Panc1 (cell line): Measurements from ENCODE around the gene ASNSD1. TPM values are rescaled to one million over a fixed set of nuclear protein-coding genes. Genes with fewer than 3 reads are reported as not detected.
A peak's percentile ranks its signal among the peaks of the same experiment; 100 is the strongest.

ENCODE experiments used
- ATAC-seq: fragments of 200-7000 bp; cut with Tn5 transposase; 2 replicates; pipeline ENCODE4 v1.9.1; 2020; ENCODE audit warnings: mild to moderate bottlenecking, moderate library complexity
- BruUV-seq: library from RNA; stranded (reverse); fragments of 400-500 nt; replicated peaks from 2 replicates; lab custom pipeline; 2021; lab: Mats Ljungman, UMichigan
- CTCF ChIA-PET: fragments of 300-600 bp; sonication (Branson Sonifier 250); formaldehyde crosslinking; loops from one replicate; lab custom pipeline; 2022; ENCODE audit warnings: antibody characterized with exemption; lab: Charles Lee
- POLR2A ChIA-PET: fragments of 300-600 bp; sonication (Branson Sonifier 250); formaldehyde crosslinking; loops from one replicate; lab custom pipeline; 2022; ENCODE audit warnings: antibody characterized with exemption; lab: Charles Lee
- DNase-seq: peaks from one replicate; pipeline ENCODE4 v3.0.0-alpha.2; 2010; ENCODE audit warnings: low read depth, low spot score
- H3K27ac ChIP-seq: 2 replicates; pipeline ENCODE4 v1.5.1; 2011; ENCODE audit warnings: mild to moderate bottlenecking, low read length, inconsistent platforms
- H3K27me3 ChIP-seq: fragments of 200-500 bp; sonication (Bioruptor generic); 2 replicates; pipeline ENCODE4 v1.6.0; 2014; ENCODE audit warnings: low read length, inconsistent platforms; ENCODE audit not compliant: control insufficient read depth, insufficient read depth
- H3K36me3 ChIP-seq: fragments of 200-500 bp; sonication (Bioruptor generic); 2 replicates; pipeline ENCODE4 v1.5.1; 2014; ENCODE audit warnings: inconsistent platforms, mild to moderate bottlenecking, low read length, moderate library complexity; ENCODE audit not compliant: control insufficient read depth, insufficient read depth
- H3K4me1 ChIP-seq: 2 replicates; pipeline ENCODE4 v1.5.1; 2011; ENCODE audit warnings: inconsistent platforms, mild to moderate bottlenecking, low read length, moderate library complexity; ENCODE audit not compliant: control insufficient read depth, insufficient read depth
- H3K4me3 ChIP-seq, 2 experiments: 2 replicates each; pipeline ENCODE4 v1.5.1; 2011 to 2012; ENCODE audit warnings: low read depth in 2 of 2, low read length in 2 of 2, mild to moderate bottlenecking in 2 of 2, inconsistent platforms in 1 of 2, moderate library complexity in 1 of 2
- H3K9me3 ChIP-seq: fragments of 200-500 bp; sonication (Bioruptor generic); 2 replicates; pipeline ENCODE4 v1.5.1; 2014; ENCODE audit warnings: low read depth, mild to moderate bottlenecking, inconsistent platforms, low read length, moderate library complexity; ENCODE audit not compliant: control insufficient read depth, insufficient read depth
- CTCF ChIP-seq: fragments of 450-650 bp; IDR thresholded peaks from 2 replicates; pipeline ENCODE4 v1.5.1; 2017; ENCODE audit warnings: mild to moderate bottlenecking
- POLR2AphosphoS5 ChIP-seq: IDR thresholded peaks from 2 replicates; pipeline ENCODE4 v1.6.1; 2012; ENCODE audit warnings: mild to moderate bottlenecking, low read depth, low read length, moderate library complexity
- REST ChIP-seq, 2 experiments: IDR thresholded peaks; 2 replicates each; pipeline ENCODE4 v1.6.1; 2011 to 2012; ENCODE audit warnings: low read depth in 2 of 2, control low read depth in 1 of 2, low read length in 1 of 2, mild to moderate bottlenecking in 1 of 2, moderate library complexity in 1 of 2; ENCODE audit not compliant: insufficient read depth in 1 of 2
- SIN3A ChIP-seq: IDR thresholded peaks from 2 replicates; pipeline ENCODE4 v1.6.1; 2012; ENCODE audit warnings: low read depth, mild to moderate bottlenecking, low read length, moderate library complexity, borderline replicate concordance; ENCODE audit not compliant: insufficient read depth
- TCF7L2 ChIP-seq: IDR thresholded peaks from 2 replicates; pipeline ENCODE4 v1.6.1; 2011; ENCODE audit warnings: mild to moderate bottlenecking, low read depth, low read length, inconsistent platforms
- in situ Hi-C: cut with HindIII; loops from 2 replicates; pipeline ENCODE4 v1.10.0; 2016; ENCODE audit warnings: low sequenced_read_pairs, low pct_unique_long_range_greater_than_20kb
- intact Hi-C: fragments of 100-400 bp; cut with micrococcal nuclease; formaldehyde crosslinking; loops from one replicate; pipeline ENCODE4 v1.10.0; 2022; ENCODE audit not compliant: unreplicated experiment
- total RNA-seq: library from RNA; stranded (reverse); gene quantifications from one replicate; pipeline ENCODE4 v1.2.1, GENCODE V29; 2021; ENCODE audit not compliant: unreplicated experiment

The ASNSD1 gene
- total RNA-seq, 1 experiment from 2014 or later: 30.3 TPM

- no peak for DNase-seq
- CTCF ChIA-PET: no interaction called here
- Histone ChIP-seq H3K9me3 (no peaks in the 10 kb centered on the region), H3K4me3 (no peak overlapping the region), H3K27me3 (no peaks in the 10 kb centered on the region), H3K27ac (no peak overlapping the region), H3K36me3 (no peaks in the 10 kb centered on the region; the same call in 1 of the 2 replicates), H3K4me1 (no peaks in the 10 kb centered on the region)
- in situ Hi-C loops: no loop called here
- no peak for ATAC-seq
- intact Hi-C loops: no loop called here
- no TSS peak for BruUV-seq
- TF ChIP-seq CTCF (no peak), REST (IDR thresholded peaks at IDR 0.05; ENCODE audit: insufficient read depth in 1 of 2, low read depth in 2 of 2, low read length in 1 of 2) (no peak), SIN3A (no peak), POLR2AphosphoS5 (no peak), TCF7L2 (no peak)
- POLR2A ChIA-PET: no interaction called here
These were observed 33.5 kb upstream of the ASNSD1 start for GRCh38 chr2:189627789-189628188.

GRCh38 chr2:189628817-189629530 is 32.3 kb upstream of the ASNSD1 start:
- no peak for ATAC-seq

More at GRCh38 chr2:189628817-189629530, 32.3 kb upstream of the ASNSD1 start:
- H3K4me3 ChIP-seq: no peak overlapping the region
- ChIA-PET CTCF (no interaction called here), POLR2A (no interaction called here)
- intact Hi-C loops: no loop called here
- no peak for DNase-seq
- no peaks in the 10 kb centered on the region for H3K4me1 ChIP-seq
- H3K9me3 ChIP-seq: no peaks in the 10 kb centered on the region
- H3K36me3 ChIP-seq: no peaks in the 10 kb centered on the region
- H3K27ac ChIP-seq: no peak overlapping the region
- TF ChIP-seq SIN3A (no peak), CTCF (peak; percentile 22; the same call in 1 of the 2 replicates), TCF7L2 (no peak)
- in situ Hi-C loops: no loop called here
- no peaks in the 10 kb centered on the region for H3K27me3 ChIP-seq
- BruUV-seq: no TSS peak
